GM12865 (cell line): ENCODE results near the gene IDH3G.
A peak's percentile ranks its signal among the peaks of the same experiment; 100 is the strongest.

Experiments used
- DNase-seq: peaks from one replicate; pipeline ENCODE4 v3.0.0; 2010; ENCODE audit warnings: low read depth
- H3K4me3 ChIP-seq: 2 replicates; pipeline ENCODE4 v1.5.1; 2011; ENCODE audit warnings: mild to moderate bottlenecking, low read depth, low read length, control low read depth
- CTCF ChIP-seq: IDR thresholded peaks from 2 replicates; pipeline ENCODE4 v1.5.1; 2011; ENCODE audit warnings: low read length, control low read depth, low read depth, inconsistent platforms; ENCODE audit not compliant: insufficient read depth; ENCODE audit errors: missing control alignments

The IDH3G gene

DNA sequence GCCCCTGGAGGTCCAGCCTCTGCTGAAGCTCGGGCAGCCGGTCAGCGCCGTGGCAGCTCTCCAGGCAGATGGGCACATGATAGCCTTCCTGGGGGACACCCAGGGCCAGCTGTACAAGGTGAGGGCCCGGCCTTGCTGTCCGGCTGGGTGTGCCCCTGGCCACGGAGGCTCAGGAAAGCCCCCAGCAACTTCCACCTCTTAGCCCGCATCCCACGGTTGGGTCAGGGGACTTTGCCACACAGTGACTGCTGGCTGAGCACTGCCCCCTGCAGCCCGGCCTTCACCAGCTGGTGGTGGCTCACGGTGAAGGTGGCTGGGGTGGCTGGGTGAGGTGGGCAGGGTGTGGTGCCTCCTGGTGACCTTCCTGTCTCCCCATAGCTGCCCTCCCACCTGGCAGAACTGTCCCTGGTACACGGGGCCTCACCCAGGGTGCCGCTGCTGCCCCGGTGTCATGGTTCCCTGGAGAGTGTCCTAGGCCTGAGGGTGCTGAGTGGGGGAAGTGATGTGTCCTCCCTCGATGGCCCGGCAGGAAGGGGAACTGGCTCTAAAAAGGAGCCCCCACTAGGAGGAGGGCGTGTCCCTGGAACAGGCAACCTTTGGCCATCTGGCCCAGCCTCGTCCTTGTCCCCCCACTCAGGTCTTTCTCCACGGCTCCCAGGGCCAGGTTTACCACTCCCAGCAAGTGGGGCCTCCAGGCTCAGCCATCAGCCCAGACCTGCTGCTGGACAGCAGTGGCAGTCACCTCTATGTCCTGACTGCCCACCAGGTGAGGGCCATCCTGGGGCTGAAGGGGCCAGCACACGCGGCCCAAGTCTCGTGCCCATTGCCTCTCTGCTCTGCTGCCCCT lies 25.6 kb downstream of the IDH3G start:
- peak; percentile 1 for TF ChIP-seq CTCF
- no peak overlapping the region for H3K4me3 ChIP-seq
- peak; percentile 0 for DNase-seq

DNA sequence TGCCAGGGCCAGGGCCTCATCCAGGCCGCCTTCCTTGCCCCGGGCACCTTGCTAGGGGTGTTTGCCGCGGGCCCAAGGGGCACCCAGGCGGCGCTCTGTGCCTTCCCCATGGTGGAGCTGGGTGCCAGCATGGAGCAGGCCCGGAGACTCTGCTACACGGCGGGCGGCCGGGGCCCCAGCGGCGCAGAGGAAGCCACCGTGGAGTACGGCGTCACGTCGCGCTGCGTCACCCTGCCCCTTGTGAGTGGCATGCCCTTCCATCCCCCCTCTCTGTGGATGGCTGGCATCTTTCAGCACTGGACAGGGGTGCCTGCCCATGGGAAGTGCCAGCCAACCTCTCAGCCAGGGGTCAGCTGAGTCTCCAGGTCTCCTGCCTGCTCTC lies 26.5 kb downstream of the IDH3G start:
- TF ChIP-seq CTCF: no peak
- no peak for DNase-seq
- H3K4me3 ChIP-seq: no peak overlapping the region

- DNase-seq: peak; percentile 0
- no peak for TF ChIP-seq CTCF
- H3K4me3 ChIP-seq: no peak overlapping the region
Observed at GRCh38 chrX:153766871-153767673, 27.1 kb downstream of the IDH3G start.

DNA sequence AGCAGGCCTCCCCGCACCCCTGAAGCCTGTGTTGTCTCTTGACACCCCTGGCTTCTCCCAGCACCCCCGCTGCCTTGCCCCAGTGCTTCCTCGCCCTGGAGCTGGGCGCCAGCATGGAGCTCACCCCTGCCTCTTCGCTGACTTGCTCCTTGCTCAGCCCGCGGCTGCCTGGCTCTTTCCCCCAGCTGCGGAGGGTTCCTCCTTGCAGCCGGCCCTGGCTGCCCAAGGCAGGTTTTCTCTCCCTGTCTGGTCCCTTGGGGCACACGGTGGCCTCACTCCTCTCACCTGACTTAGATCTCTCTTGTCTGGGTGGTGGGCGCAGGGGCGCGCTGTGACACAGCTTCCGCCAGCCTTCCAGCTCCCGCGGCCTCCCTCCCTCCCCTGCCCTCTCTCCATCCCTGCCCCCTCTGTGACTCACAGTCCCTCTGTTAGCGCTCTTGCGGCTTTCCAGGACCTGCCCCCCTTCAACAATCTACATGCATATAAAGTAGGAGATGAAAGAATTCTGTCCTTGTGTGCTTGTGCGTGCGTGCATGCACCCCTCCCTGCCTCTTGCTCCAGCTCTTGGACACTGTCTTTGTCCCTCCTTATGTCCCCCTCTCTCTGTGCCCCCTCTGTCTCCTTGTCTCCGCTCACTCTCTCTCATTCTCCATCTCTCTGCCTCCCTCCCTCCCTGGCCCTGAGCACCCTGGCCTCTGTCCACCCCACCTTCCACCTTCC lies 27.9 kb downstream of the IDH3G start:
- no peak overlapping the region for H3K4me3 ChIP-seq
- DNase-seq: peak; percentile 0
- TF ChIP-seq CTCF: no peak

DNA sequence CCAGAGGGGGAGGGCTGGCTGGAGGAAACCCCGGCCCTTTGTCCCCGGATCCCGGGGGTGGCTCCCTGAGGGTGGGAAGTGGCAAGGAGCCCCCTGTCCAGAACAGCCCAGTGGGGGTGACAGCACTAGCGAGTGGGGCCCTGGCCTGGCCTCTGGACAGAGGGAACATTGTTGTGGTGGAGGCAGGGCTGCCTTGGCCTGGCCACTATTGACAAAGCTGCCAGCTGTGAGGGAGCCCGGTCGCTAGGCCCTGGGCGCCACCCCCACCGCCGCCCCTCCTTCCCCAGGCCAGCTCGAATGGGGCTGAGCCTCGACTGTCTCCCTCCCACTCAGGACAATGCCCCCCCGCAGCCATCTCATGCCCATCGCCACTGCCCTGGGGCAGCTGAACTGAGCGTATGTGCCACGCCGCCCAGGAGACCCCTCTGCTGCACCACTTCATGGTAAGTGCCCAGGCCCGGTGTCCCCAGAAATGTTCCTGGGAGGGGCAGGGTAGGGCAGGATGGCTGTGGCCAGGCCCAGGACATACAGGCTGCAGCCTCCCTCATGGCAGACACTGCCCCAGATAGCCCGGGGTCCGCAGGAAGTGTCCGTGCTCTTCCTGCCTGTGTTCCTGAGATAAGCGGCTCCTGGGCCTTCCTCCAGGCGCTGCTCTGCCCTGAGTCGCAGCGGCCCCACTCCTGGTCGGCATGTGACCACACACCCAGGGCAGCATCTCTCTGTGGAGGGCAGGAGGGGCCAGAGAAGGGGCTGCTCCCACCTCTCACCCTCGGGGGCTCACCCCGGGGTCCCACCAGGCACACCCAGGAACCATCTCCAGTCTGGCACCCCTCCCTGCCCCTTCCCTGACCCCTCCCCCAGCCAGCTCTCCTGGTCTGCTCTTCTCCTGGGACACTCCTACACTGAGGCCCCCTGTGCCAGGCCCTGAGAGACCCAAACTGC lies 28.8 kb downstream of the IDH3G start:
- no peak for TF ChIP-seq CTCF
- peak; percentile 0 for DNase-seq
- H3K4me3 ChIP-seq: no peak overlapping the region

DNA sequence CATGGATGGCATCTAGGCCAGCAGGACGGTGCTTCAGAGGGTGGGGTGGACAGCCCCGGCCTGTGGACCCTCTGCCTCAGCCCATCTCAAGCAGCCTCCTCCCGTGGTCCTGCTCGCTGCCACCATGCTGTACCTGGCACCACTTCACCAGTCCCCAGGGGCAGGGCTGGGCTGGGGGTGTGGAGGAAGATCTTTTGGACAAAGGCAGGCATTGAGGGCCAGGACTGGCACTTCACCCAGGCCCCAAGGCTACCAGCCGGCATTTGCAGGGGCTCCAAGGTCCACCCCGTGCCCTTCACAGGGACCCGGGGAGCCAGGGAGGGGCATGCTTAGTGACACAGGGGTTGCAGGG lies 29.4 kb downstream of the IDH3G start:
- no peak overlapping the region for H3K4me3 ChIP-seq
- DNase-seq: no peak
- TF ChIP-seq CTCF: no peak
